Midbrain (tissue), 1 donor: ENCODE measurements around the gene ATRNL1.

ENCODE experiments used
- DNase-seq: peaks from one replicate; lab custom pipeline; 2025; lab: John Stamatoyannopoulos, UW

The ATRNL1 gene

DNA sequence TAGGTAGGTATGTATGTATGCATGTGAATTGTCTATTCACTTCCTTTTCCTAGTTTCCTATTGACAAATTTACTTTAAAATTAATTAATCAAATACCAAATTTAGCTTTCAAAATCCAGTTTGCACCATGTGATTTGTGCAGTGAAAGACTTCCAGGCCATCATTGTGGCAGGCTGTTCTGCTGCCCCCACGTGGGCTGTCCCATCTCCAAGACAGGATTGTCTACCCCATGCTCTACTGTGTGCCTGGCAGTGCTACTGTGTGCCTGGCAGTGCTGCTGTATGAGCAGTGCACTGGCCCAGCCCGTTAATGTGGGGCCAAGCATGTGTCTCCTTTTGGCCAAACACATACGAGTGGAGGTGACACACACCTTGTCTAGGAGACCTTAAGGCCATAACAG is 805.1 kb downstream of the ATRNL1 start:
- DNase-seq, result no peak

DNA sequence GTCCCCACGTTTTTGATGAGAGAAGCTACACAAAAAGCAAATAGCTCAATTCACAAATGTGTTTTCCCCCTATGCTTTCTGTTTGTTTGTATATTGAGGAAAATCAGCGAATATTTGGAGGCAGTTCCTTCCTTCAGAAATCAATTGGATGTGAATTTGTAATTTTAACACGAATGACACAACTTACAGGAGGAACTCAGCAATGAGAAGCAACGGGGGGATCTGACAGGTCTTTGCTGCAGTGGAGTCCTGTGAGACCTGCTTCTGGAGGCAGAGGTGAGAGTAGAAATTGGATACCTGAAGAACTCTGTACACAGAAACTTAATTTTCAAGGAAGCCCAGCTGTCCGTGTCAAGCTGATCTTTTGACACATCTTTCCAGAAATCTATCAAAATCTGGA is 809.4 kb downstream of the ATRNL1 start:
- no peak for DNase-seq

DNA sequence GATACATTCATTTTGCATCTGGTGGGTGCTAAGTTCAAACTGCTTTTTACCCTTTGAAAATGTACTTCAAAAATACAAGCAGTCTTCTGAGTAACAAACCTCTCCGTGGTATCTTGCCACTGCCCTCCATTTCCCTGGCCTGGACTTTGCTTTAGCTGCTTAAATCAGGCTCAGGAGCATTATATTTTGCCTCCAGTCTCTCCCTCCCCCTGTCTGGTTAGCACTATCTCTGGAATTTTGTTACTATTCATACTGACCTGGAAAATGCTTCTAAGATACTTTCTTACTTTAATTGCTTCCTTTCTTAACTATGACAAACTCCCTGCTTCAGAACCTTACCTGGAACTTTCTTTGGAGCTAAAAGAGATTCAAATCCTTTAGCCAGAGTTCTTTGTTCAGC is 810.0 kb downstream of the ATRNL1 start:
- DNase-seq, result no peak

DNA sequence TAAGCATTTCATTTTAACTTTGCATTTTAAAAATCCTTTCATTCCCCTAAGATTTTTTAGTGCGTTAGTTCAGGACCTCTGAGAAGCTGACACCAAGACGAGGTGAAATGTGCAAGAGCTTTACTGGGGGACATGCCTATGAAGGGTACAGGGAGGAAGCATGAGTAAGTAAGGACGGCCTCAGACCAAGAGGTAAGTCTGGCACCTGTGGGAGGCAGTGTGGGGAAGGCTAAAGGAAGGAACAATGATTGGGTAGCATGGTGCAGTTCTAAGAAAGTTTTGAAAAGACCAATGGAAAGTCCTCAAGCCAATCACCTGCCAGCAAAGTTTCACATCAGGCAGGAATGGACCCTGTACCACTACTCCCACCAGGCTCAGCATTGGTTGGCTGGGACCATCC is 810.7 kb downstream of the ATRNL1 start:
- DNase-seq, result no peak

GRCh38 chr10:115909037-115909436 is 815.9 kb downstream of the ATRNL1 start:
- DNase-seq, result no peak

GRCh38 chr10:115909962-115910731 is 817.0 kb downstream of the ATRNL1 start:
- no peak for DNase-seq

DNA sequence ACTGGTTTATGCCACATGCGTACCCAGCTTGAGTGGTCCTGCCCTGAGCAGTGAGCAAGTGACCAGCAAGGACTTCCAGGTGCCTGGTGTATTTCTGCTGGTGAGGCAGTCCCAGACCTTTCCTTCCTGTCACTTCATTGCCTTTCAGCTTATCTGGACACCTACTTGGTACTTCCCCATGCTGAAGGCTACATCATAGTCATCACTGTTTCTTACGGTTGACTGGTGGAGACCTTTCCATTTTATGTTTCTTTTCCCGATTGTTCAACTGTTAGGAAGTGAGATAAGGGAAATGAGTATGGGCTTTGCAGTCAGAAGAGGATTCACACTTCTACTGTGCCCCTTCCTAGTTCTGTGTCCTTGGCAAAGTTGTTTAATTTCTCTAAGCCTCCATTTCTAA is 821.3 kb downstream of the ATRNL1 start:
- no peak for DNase-seq

DNA sequence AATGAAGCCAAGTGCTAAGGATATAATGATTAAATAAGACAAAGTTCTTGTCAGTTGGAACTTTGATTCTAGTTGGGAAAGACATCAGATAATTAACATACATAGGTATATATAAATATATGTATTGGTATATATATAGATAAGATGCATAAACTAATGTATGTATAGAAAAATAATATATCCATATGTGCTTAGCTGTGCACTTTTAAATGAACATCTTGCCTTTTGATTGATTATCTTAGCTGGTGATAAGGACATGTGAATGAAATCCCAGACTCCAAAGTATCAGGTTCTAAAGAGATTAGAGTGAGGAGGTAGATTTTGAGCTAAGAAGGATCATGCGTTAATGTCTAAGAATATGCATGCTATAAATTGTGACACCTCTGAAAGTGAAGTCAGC is 822.3 kb downstream of the ATRNL1 start:
- no peak for DNase-seq

- no peak for DNase-seq
Observed at GRCh38 chr10:115918812-115919211, 825.6 kb downstream of the ATRNL1 start.

DNA sequence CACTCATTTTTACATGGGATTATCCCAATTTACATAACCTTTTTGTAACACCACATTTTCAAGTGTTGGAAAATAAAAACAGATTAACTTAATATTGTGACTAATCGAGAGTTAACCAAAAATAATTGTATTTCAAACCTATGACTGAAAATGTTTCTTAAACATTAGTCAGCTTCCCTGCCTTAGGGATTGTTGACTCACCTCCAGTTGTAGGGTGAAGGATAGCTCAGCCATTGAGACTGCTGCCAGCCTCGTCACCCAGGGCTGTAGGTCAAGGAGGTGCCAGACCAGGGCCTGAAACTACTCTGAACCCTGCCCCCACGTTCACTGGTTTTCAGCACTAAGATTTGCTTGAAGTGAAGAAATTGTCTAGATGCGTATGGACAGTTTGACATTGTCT is 828.6 kb downstream of the ATRNL1 start:
- no peak for DNase-seq

DNA sequence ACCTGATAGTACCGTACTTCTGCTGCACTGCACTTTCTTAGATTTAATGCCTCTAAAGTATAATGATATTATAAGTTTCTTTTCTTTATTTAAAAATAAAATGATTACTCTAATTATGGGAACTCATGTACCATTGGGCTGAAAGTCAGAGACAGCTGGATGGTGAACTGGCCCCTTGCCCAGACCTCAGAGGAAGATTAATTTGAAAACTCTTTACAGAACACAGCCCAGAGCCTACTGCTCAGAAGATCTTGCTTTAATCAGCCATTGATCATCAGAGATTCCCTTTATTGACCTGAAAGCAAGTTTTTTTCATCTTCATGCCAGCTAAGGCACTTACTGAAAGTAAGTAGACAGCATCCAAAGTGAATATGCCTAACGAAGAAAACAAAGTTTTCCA is 838.1 kb downstream of the ATRNL1 start:
- DNase-seq, result no peak

DNA sequence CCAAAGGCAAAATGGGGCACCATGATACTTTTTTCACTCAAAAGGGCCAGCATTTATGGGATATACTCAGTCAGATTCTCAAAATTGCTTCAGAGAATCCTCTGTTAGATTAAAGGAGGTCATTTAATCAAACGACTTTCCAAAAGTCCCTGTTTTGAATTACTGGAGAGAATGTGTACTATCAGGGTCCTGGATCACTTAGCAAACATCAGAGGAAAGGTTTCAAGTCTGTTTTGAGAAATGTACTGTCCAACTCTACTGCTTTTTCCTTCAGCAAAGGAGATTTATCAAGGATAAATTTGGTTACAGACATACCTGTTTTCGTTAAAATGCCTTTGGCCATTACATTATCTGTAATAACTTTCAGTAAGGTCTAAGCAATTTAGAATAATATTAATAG is 838.9 kb downstream of the ATRNL1 start:
- DNase-seq, result no peak

DNA sequence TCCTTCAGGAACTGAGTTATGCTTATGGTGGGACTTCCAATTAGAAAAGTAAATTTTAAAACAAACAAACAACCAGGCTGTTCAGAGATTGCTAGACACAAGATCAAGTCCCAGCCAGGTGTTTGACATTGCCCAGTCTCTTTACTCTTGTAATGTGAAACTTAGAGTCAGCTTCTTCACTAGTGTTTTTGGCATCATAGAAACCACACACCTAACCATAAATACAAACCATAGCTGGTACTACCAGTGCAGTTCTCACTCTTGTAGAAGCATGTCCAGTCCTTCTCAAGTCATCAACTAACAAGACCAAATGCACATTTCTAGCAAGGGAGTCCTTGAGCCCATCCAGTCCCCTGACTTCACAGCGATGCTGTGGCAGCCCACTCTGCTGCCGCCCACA is 839.9 kb downstream of the ATRNL1 start:
- no peak for DNase-seq

DNA sequence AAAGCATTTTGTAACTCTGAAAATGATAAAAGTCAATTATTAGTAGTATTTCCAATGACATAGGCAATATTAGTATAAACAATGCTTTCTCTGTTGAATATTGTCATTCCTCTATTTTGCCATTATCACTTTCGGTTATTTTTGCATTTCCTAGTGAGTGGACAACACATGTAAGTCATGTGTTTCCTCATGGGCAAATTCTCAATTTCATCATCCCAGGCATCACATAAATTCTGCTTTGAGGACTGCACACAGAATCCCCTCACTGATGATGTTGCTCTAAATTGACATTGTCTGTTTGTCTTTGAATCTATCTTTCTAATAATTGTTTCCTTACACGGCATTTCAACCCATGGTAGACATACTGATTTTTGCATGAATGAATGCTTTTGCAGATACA is 842.6 kb downstream of the ATRNL1 start:
- DNase-seq, result no peak

DNA sequence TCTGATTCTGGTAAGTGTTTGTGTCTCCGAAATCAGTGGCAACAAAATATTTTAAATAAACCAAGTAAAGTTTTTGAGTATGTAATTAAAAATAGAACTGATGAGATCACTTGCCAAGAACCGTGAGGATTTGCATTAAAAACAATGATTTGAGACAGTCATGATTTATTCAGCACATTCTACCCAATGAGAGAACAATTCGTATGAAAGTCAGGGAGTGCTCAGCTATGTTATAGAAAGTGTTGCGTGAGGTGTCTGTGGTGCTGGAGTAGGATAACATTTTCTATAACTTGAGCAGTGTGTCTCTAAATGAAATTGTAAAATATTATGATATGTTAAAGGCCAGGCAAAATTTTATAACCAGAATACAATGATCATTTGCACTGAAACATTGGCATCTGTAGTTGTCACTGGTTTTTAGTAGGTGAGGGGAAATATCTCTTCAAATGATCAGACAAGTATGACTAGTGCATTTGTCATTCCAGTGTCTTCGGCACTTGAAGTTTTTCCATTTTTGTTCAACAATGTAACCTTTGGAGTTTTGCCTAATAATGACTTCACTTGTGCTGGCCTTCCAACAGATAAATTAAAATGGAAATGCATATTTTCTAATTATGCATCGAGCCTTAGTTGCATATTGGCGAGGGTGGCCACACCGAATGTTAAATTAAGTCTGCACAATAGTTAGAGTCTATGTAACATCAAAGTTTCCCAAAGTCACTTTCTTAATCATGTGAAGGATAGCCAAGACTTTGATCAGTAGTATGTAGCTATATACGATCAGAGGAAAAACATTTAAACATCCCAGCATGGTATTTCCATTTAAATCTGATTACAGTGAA is 844.0 kb downstream of the ATRNL1 start:
- DNase-seq, result no peak

GRCh38 chr10:115937768-115938056 is 844.5 kb downstream of the ATRNL1 start:
- no peak for DNase-seq

DNA sequence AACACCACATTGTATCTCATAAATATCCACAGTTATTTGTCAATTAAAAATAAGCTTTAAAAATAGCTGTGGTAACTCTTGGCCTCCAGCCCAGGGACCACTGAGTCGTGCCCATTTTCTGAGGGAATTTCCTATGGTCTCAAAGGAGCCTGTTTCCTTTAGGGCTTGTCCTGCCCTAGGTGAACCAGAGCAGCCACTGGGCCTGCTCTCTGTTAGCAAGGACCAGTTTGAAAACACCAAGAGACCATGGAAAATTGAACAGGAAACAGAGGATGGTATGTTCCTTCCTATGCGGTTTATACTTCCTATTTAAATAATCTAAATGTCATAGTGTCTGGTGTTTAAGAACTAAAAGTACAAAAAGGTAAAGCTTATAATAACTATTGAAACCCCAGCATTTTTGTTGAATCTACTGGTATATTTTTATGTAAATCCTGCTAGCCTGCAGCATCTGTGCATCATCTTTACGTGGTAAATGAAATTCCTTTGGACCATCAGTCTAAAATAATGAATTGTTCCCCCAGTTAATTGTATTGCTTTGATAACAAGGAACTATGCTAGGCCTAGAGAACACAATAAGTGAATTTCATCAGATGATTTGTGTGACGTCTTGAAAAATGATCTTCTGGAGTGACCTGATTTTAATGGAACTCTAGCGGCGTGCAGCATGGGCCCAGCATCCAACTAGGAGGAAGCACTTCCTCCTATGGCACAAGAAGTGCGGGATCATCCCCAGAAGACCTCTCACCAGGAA is 846.1 kb downstream of the ATRNL1 start:
- no peak for DNase-seq

DNA sequence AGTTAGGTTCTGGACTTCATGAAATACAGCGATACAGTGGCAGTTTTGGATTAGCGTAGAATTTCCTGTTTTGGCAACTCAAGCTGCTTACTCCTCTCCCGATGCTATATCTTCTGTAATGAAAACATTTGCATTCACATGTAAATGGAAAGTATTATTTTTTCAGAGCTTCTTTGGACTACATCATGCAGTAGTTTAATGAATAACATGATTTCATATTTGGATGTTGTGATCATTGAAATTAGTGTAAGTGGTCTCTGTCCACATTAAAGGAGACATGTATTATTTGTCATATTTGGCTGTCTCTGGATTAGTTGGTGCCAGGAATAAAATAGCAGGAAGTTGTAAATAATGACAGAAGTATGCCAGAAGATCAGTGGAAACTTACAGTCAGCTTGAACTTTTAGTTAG is 848.2 kb downstream of the ATRNL1 start:
- no peak for DNase-seq

DNA sequence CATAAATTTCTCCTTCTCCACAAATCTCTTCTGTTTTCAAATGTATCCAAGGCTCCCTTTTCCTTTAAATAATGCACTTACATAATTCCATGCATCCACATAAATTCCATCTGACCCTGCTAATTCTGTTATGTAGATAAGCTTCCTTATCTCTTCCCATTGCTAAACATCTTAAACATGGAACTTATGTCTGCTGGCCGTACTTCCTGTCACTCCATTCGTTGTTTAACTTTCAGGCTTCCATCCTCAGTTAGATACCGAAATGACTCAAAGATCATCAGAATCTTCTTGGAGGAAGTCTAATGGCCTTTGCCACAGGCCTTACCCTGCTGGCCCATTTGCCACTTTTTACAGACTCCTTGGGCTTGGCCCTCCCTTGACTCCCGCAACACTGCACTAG is 848.9 kb downstream of the ATRNL1 start:
- DNase-seq, result no peak

DNA sequence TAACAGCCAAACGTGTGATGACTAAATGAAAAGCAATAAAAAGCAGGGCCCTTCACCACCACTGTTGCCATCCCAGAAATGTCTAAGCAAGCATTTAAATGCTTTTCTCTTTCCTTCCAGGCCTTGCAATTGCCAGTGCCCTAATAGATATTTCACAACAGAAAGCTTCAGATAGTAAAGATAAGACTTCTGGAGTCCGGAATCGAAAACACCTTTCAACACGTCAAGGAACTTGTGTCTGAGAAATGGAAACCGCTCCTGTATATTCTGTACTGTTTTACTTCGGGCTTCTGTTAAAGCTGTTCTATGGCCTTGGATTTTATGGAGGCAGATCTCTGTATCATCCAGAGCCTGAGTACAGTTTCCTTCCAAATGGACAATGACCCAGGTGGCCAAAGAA is 851.4 kb downstream of the ATRNL1 start:
- no peak for DNase-seq

DNA sequence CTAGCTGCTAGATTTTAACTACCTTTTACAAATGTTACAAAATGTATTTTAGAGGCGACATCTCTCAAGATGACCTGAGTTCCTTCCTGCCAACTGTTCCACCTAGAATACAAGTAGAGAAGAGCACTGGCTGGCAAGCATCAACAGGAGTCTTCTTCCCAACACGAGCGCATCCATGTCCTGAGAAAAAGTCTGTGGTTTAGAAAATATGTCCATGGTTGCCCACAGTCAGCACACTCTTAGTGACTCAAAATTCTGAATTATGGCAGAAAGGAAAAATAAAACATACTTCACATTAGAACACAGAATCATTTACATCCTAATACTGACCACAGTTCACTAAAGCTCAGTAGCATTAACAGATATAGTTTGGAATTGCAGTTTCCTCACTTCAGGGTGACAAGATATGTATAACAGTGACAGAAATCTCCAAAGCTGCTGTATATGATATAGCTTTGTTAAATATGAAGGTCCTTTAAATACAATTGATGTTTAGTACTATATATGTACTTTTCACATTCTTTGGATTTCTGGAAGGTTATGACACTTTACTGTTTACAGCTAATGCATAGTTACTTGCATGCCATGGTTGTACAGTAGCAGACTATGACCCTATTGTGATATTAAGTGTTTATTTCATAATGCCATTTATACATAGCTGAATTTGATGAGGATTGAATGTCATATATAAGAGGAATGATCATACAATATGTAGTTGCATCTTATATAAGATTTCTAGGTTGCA is 852.7 kb downstream of the ATRNL1 start:
- DNase-seq, result no peak

GRCh38 chr10:115947104-115947503 is 853.9 kb downstream of the ATRNL1 start:
- no peak for DNase-seq
